IPS-18a (cell line): ENCODE results near the gene CCDC146.

ENCODE experiments used
- H3K27ac ChIP-seq: one replicate; pipeline ENCODE4 v1.5.1; 2013; ENCODE audit warnings: low read length
- H3K27me3 ChIP-seq: one replicate; pipeline ENCODE4 v1.6.1; 2013; ENCODE audit warnings: mild to moderate bottlenecking, low read length; ENCODE audit not compliant: control insufficient read depth, insufficient read depth
- H3K36me3 ChIP-seq: one replicate; pipeline ENCODE4 v1.6.1; 2013; ENCODE audit warnings: low read depth, low read length; ENCODE audit not compliant: control insufficient read depth
- H3K4me1 ChIP-seq: one replicate; pipeline ENCODE4 v1.6.1; 2013; ENCODE audit warnings: low read depth, low read length; ENCODE audit not compliant: control insufficient read depth
- H3K4me3 ChIP-seq: one replicate; pipeline ENCODE4 v1.5.1; 2013; ENCODE audit warnings: low read length
- H3K9ac ChIP-seq: one replicate; pipeline ENCODE4 v1.6.1; 2013; ENCODE audit warnings: mild to moderate bottlenecking, low read length, moderate library complexity
- H3K9me3 ChIP-seq: one replicate; pipeline ENCODE4 v1.6.1; 2013; ENCODE audit warnings: low read depth, low read length; ENCODE audit not compliant: control insufficient read depth

The CCDC146 gene

DNA sequence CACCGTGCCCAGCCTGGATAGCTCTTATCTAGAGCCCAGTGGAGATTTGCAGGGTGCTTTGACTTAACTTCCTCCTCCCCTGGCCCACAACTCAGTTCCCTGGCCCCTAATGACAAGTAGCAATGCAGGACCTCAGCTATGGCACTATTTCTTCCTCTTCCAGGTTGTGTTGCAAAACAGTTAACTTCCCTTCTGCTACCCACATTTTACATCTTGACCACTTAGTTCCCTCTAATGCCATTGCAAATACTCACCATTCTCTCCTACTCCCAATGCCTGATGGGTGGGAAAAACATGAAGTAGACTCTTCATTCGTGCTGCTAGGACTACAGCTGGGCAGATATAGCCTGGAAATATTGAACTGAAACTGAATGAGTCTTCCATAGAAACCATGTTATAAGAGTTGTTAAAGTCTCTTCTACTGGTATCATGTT is 116.3 kb downstream of the CCDC146 start:
- Histone ChIP-seq H3K36me3 (no peaks in the 10 kb centered on the region), H3K27ac (no peak overlapping the region), H3K27me3 (no peaks in the 10 kb centered on the region), H3K9me3 (no peaks in the 10 kb centered on the region), H3K9ac (no peak overlapping the region), H3K4me1 (peaks cover 14% of the 10 kb centered on the region), H3K4me3 (no peak overlapping the region)

- Histone ChIP-seq H3K27ac (no peak overlapping the region), H3K9ac (no peak overlapping the region), H3K36me3 (no peaks in the 10 kb centered on the region), H3K4me3 (no peak overlapping the region), H3K4me1 (peaks cover 14% of the 10 kb centered on the region), H3K27me3 (no peaks in the 10 kb centered on the region), H3K9me3 (no peaks in the 10 kb centered on the region)
These were observed 117.1 kb downstream of the CCDC146 start for GRCh38 chr7:77239471-77239870.

- H3K9me3 ChIP-seq = no peaks in the 10 kb centered on the region
- H3K4me1 ChIP-seq = peaks cover 14% of the 10 kb centered on the region
- no peak overlapping the region for H3K4me3 ChIP-seq
- H3K27me3 ChIP-seq = no peaks in the 10 kb centered on the region
- H3K36me3 ChIP-seq = no peaks in the 10 kb centered on the region
- H3K9ac ChIP-seq = no peak overlapping the region
- no peak overlapping the region for H3K27ac ChIP-seq
These were observed 119.7 kb downstream of the CCDC146 start for GRCh38 chr7:77242068-77242467.

DNA sequence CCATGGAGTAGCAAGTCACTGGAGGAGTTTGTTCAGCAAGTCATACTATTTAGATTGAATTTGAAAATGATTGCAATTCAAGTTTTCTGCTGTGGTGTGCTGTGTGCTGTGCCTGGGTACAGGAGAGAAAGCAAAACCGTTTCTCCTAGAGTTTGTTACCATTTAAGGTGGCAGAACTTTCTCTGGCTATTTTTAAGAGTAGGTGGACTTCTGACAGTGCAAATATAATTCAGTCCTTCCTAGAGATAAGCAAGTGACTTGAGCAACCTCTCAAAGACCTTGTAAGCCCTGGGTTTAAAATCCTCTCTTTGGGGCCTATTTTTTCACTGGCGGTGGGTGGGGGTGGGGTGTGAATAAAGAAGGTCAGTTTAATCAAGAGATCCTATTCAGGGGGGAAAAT is 120.1 kb downstream of the CCDC146 start:
- peaks cover 14% of the 10 kb centered on the region for H3K4me1 ChIP-seq
- no peaks in the 10 kb centered on the region for H3K9me3 ChIP-seq
- no peak overlapping the region for H3K9ac ChIP-seq
- no peak overlapping the region for H3K27ac ChIP-seq
- no peaks in the 10 kb centered on the region for H3K27me3 ChIP-seq
- H3K36me3 ChIP-seq = no peaks in the 10 kb centered on the region
- no peak overlapping the region for H3K4me3 ChIP-seq

DNA sequence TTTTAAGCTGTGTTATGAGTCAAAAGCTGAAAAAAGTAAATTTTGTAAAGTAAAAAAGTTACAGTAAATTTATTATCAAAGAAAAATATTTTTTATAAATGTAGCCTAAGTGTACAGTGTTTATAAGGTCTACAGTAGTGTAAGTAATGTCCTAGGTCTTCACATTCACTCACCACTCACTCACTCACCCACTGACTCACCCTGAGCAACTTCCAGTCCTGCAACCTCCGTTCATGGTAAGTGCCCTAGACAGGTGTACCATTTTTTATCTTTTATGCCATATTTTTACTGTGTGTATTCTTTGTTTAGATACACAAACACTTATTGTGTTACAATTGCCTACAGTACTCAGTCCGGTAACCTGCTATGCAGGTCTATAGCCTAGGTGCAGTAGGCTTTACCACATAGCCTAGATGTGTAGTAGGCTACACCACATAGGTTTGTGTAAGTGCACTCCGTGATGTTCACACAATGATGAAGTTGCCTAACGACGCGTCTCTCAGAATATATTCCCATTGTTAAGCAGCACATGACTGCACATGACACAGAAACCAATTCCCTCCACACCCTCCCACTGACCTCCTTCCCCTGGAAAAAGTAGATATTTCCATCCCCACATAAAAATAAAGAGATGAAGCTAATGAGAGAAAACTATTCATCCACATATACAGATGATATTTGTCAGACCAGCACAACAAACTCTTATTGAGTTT is 122.0 kb downstream of the CCDC146 start:
- Histone ChIP-seq H3K36me3 (no peaks in the 10 kb centered on the region), H3K4me3 (no peak overlapping the region), H3K9ac (no peak overlapping the region), H3K9me3 (no peaks in the 10 kb centered on the region), H3K27me3 (no peaks in the 10 kb centered on the region), H3K27ac (no peak overlapping the region), H3K4me1 (peaks cover 14% of the 10 kb centered on the region)

- H3K4me3 ChIP-seq = no peak overlapping the region
- H3K27ac ChIP-seq = no peak overlapping the region
- no peaks in the 10 kb centered on the region for H3K27me3 ChIP-seq
- no peaks in the 10 kb centered on the region for H3K9me3 ChIP-seq
- H3K9ac ChIP-seq = no peak overlapping the region
- no peaks in the 10 kb centered on the region for H3K36me3 ChIP-seq
- H3K4me1 ChIP-seq = peaks cover 14% of the 10 kb centered on the region
These were observed 122.8 kb downstream of the CCDC146 start for GRCh38 chr7:77245015-77245755.

- Histone ChIP-seq H3K4me1 (peaks cover 14% of the 10 kb centered on the region), H3K9me3 (no peaks in the 10 kb centered on the region), H3K27me3 (no peaks in the 10 kb centered on the region), H3K27ac (no peak overlapping the region), H3K4me3 (no peak overlapping the region), H3K36me3 (no peaks in the 10 kb centered on the region), H3K9ac (no peak overlapping the region)
These were observed 123.7 kb downstream of the CCDC146 start for GRCh38 chr7:77246026-77246640.

DNA sequence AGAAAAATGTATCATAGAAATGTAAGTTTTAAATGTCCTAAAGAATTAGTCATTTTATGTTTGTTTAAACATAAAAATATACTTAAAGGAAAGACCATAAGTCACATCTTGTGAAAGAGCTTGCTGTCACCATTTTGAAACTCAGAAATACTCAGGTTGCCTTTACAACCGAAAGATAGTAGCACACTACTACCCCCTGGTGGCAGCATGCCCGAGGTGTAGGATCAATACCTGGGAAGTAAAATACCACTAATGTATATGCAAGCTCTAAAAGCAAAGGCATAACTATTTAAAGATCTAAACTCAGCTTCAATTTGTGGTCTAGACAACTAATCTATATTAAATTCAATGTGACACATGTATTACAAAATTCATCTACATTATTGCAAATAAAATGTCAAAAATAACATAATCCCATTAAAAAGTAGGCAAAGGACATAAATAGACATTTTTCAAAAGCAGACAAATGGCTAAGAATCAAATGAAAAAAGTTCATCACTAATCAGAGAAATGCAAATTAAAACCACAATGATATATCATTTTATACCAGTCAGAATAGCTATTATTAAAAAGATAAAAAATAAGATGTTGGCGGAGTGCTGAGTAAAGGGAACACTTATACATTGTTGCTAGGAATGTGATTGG is 124.9 kb downstream of the CCDC146 start:
- Histone ChIP-seq H3K9me3 (no peaks in the 10 kb centered on the region), H3K27ac (no peak overlapping the region), H3K27me3 (no peaks in the 10 kb centered on the region), H3K4me1 (peaks cover 10% of the 10 kb centered on the region), H3K9ac (no peak overlapping the region), H3K36me3 (no peaks in the 10 kb centered on the region), H3K4me3 (no peak overlapping the region)

DNA sequence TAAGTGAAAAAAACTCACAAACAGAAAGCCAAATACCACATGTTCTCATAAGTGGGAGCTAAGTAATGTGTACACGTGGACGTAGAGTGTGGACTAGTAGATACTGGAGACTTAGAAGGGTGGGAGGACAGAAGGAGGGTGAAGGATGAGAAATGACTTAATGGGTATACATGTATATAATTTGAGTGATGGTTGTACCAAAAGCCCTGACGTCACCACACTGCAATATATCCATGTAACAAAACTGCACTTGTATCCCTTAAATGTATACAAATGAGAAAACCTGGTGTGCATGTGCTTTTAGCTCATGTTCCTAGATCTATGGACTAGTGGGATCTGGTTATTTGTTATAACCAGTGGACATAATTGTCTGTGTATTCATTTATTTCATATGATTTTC is 125.7 kb downstream of the CCDC146 start:
- Histone ChIP-seq H3K9me3 (no peaks in the 10 kb centered on the region), H3K9ac (no peak overlapping the region), H3K4me1 (peaks cover 2% of the 10 kb centered on the region), H3K4me3 (no peak overlapping the region), H3K27ac (no peak overlapping the region), H3K36me3 (no peaks in the 10 kb centered on the region), H3K27me3 (no peaks in the 10 kb centered on the region)

DNA sequence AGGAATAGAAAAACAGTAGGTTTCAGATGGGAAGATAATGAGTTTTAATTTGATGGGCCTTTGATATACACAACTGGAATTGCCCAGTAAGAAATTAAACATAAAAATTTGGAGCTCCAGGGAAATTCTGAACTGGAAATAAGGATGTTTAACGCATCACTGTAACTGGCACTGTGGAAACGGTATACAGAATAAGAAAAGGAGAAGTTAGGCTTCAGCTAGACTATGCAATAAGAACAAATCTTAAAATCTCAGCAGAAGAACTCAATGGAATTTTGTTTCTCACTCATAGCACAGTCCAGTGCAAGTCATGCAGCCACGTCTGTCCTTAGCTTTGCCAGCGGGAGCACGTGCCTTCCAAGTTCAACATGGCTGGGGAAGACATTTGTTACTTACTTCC is 130.1 kb downstream of the CCDC146 start:
- H3K27ac ChIP-seq = no peak overlapping the region
- H3K27me3 ChIP-seq = no peaks in the 10 kb centered on the region
- no peaks in the 10 kb centered on the region for H3K36me3 ChIP-seq
- H3K9me3 ChIP-seq = no peaks in the 10 kb centered on the region
- H3K4me3 ChIP-seq = no peak overlapping the region
- no peak overlapping the region for H3K9ac ChIP-seq
- no peaks in the 10 kb centered on the region for H3K4me1 ChIP-seq

DNA sequence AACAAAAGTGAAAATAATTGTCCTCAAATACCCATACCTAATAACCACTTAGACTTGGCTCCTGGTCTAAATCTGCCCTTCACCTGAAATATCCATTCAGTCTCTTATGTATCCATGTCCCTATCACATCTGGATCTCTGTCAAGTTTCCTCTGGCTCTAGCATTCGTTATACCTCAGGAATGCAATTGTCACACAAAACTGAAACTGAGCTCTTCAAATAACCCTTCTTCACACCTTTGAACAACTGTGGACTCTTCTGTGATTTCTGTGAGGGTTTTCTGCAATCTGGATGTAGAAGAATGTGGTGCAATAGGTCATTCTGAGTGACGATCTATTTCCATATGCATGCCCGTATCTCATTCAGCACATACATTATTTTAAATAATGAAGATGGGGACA is 130.7 kb downstream of the CCDC146 start:
- H3K4me3 ChIP-seq = no peak overlapping the region
- H3K36me3 ChIP-seq = no peaks in the 10 kb centered on the region
- H3K4me1 ChIP-seq = no peaks in the 10 kb centered on the region
- no peak overlapping the region for H3K27ac ChIP-seq
- H3K27me3 ChIP-seq = no peaks in the 10 kb centered on the region
- H3K9ac ChIP-seq = no peak overlapping the region
- no peaks in the 10 kb centered on the region for H3K9me3 ChIP-seq
